ENCODE data around the gene GYPA. TPM values are rescaled to one million over a fixed set of nuclear protein-coding genes. Genes with fewer than 3 reads are reported as not detected.
"Not testable (repeated sequence)": the region's sequence is repeated elsewhere in the genome, so short reads cannot be mapped to it uniquely, and the experiment has no call there.

GYPA gene
- not detected for total RNA-seq (ENCODE audit: unreplicated experiment)
- long read RNA-seq = 0 reads

DNA sequence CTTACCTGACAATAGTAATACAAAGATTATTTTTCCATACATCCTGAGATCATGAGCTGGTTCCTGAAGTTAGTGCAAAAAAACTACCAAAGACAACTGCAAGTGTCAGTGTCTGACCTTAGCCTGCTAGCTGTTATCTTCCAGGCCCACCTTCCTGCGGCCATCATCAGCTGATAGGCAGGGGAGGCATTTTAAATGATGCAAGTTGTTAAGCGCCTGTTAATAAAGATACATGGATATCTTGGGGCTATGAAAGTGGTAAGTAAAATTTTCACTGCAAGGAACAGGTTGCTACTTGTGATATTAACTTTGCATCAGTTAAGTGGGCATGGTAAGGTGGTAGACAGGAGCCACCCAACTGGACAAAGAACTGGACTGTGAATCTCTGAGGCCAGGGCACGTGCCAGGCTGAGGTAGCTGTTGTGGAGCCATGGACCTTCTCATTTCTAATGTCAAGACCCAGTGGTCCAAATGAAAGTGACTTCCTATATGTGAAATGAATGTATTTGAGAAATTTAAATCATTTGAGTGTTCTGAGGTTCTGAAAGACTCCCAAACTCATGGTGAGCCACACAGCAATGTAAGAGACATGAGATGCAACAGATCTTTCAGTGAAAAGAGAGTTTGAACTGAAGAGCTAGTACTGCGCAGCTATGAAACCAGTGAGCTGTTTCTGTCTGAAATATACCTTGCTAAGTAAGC lies at the start of gene GYPA:
Gene GYPA (minus strand): TSS at position 125 of the 702 bp plus-strand sequence. CDS start 83 bp downstream, at position 42.
- not testable (repeated sequence) for H3K36me3 Mint-ChIP-seq (ENCODE audit: low read depth, unreplicated experiment); H3K4me3 Mint-ChIP-seq (ENCODE audit: unreplicated experiment); H3K27ac Mint-ChIP-seq (ENCODE audit: unreplicated experiment); H3K27me3 Mint-ChIP-seq (ENCODE audit: unreplicated experiment); H3K9me3 Mint-ChIP-seq (ENCODE audit: unreplicated experiment); DNase-seq (ENCODE audit: low spot score); H3K4me1 Mint-ChIP-seq (ENCODE audit: unreplicated experiment)

DNA sequence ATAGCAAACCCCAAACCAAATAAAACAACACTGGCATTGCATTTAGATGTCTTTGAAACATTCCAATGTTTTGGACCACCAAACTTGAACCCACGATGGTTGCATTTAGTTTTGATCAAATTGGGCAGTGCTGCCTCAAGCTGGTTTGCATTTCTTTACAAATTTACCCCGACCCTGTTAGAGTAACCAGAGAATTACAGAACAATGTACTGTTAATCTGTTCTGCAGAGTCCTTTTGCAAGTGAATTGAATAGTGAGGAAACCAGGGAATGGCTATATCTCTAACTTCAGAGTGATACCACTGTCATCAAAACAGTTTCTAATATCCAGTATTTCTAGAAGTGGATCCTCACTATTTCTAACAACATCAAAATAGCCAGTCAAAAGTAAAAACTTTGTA lies 49.5 kb upstream of the GYPA start:
- Mint-ChIP-seq H3K9me3 (ENCODE audit: unreplicated experiment) (no peaks in the 10 kb centered on the region), H3K27me3 (ENCODE audit: unreplicated experiment) (no peaks in the 10 kb centered on the region), H3K36me3 (ENCODE audit: low read depth, unreplicated experiment) (no peaks in the 10 kb centered on the region), H3K4me1 (ENCODE audit: unreplicated experiment) (no peaks in the 10 kb centered on the region), H3K27ac (ENCODE audit: unreplicated experiment) (no peak overlapping the region), H3K4me3 (ENCODE audit: unreplicated experiment) (no peak overlapping the region)
- TF ChIP-seq, protein P1, sequence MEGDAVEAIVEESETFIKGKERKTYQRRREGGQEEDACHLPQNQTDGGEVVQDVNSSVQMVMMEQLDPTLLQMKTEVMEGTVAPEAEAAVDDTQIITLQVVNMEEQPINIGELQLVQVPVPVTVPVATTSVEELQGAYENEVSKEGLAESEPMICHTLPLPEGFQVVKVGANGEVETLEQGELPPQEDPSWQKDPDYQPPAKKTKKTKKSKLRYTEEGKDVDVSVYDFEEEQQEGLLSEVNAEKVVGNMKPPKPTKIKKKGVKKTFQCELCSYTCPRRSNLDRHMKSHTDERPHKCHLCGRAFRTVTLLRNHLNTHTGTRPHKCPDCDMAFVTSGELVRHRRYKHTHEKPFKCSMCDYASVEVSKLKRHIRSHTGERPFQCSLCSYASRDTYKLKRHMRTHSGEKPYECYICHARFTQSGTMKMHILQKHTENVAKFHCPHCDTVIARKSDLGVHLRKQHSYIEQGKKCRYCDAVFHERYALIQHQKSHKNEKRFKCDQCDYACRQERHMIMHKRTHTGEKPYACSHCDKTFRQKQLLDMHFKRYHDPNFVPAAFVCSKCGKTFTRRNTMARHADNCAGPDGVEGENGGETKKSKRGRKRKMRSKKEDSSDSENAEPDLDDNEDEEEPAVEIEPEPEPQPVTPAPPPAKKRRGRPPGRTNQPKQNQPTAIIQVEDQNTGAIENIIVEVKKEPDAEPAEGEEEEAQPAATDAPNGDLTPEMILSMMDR (IDR thresholded peaks at IDR 0.05; ENCODE audit: unreplicated experiment) = no peak
- no peak for DNase-seq (ENCODE audit: low spot score)

DNA sequence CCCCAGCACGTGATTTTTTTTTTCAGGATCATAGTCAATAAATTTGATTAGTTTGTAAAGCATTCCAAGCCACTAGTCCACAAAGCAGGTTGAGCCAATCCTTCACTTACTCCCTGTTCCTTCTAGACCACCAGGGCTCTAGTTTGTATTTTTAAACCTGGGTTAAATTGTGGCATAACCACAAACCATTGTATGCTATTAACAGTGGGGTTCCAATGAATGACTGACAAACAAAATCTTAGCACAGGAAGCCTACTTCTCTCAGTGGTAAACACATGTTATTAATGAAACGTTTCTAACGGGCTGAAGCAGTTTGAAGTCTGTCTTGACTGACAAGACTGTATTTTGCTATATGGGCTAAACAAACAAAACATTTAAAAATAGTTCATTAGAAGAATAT lies 48.6 kb upstream of the GYPA start:
- Mint-ChIP-seq H3K36me3 (ENCODE audit: low read depth, unreplicated experiment) (no peaks in the 10 kb centered on the region), H3K9me3 (ENCODE audit: unreplicated experiment) (no peaks in the 10 kb centered on the region), H3K4me1 (ENCODE audit: unreplicated experiment) (no peaks in the 10 kb centered on the region), H3K27me3 (ENCODE audit: unreplicated experiment) (no peaks in the 10 kb centered on the region), H3K4me3 (ENCODE audit: unreplicated experiment) (no peak overlapping the region), H3K27ac (ENCODE audit: unreplicated experiment) (no peak overlapping the region)
- TF ChIP-seq, protein P1 (IDR thresholded peaks at IDR 0.05; ENCODE audit: unreplicated experiment) = no peak
- no peak for DNase-seq (ENCODE audit: low spot score)

DNA sequence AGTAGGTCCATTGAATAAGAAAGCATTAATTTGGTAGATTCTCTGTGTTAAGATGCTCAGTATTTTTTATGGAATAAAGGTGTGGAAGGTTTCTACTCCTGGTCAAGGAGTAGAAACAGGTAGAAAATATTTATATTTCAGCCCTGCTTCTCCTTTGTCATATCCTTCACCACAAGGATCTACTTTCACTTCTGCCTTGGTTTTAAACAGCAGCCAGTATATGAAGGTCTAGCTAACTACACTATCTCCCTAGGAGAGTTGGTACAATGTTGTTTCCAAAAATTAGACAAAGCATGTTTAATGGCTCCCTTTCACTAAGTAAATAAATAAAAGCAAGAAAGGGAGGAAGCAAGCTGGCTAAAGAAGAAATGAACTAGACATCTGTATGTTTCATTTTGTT lies 44.6 kb upstream of the GYPA start:
- Mint-ChIP-seq H3K4me3 (ENCODE audit: unreplicated experiment) (no peak overlapping the region), H3K27me3 (ENCODE audit: unreplicated experiment) (no peaks in the 10 kb centered on the region), H3K4me1 (ENCODE audit: unreplicated experiment) (peaks cover 4% of the 10 kb centered on the region), H3K9me3 (ENCODE audit: unreplicated experiment) (no peaks in the 10 kb centered on the region), H3K27ac (ENCODE audit: unreplicated experiment) (no peak overlapping the region), H3K36me3 (ENCODE audit: low read depth, unreplicated experiment) (no peaks in the 10 kb centered on the region)
- DNase-seq (ENCODE audit: low spot score) = no peak
- TF ChIP-seq, protein P1 (IDR thresholded peaks at IDR 0.05; ENCODE audit: unreplicated experiment) = no peak

DNA sequence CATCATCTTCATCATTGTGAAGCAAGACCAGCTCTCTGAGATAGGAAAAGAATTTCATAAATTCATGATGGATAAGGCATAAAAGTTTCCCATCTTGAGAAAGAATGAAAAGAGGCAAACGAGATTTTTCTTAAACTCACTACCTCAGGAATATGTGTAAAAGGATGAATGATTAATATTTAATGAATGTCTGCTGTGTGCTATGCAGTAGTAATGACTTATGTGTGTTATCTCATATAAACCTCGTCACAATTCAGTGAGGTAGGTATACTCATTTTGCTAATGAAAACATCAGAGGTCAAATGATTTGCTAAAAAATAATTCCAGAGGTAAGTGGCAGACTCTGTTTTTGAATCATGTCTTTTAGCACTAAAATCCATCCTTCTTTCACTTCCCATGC lies 42.6 kb upstream of the GYPA start:
- TF ChIP-seq, protein P1 (IDR thresholded peaks at IDR 0.05; ENCODE audit: unreplicated experiment) = no peak
- Mint-ChIP-seq H3K36me3 (ENCODE audit: low read depth, unreplicated experiment) (no peaks in the 10 kb centered on the region), H3K9me3 (ENCODE audit: unreplicated experiment) (no peaks in the 10 kb centered on the region), H3K4me3 (ENCODE audit: unreplicated experiment) (no peak overlapping the region), H3K27me3 (ENCODE audit: unreplicated experiment) (no peaks in the 10 kb centered on the region), H3K4me1 (ENCODE audit: unreplicated experiment) (peaks cover 7% of the 10 kb centered on the region), H3K27ac (ENCODE audit: unreplicated experiment) (no peak overlapping the region)
- DNase-seq (ENCODE audit: low spot score) = no peak
